Effector memory CD8-positive, alpha-beta T cell (primary cell): Measurements from ENCODE around the gene PACRG.

Experiments used
- ATAC-seq: fragments of 150-1000 bp; cut with Tn5 transposase; replicated peaks from 2 replicates; pipeline ENCODE4 v1.10.0; 2021; ENCODE audit warnings: mild to moderate bottlenecking, moderate library complexity
- DNase-seq, 3 experiments: peaks; one replicate each; pipeline ENCODE4 v3.0.0; 2021
- H3K27ac Mint-ChIP-seq, 2 donors: one replicate each; pipeline ENCODE4 v1.8.0; 2022; ENCODE audit warnings: mild to moderate bottlenecking in 2 of 2, mixed read lengths in 2 of 2, moderate library complexity in 2 of 2
- H3K27me3 Mint-ChIP-seq, 2 donors: one replicate each; pipeline ENCODE4 v1.8.0; 2022; ENCODE audit warnings: mixed read lengths in 2 of 2
- H3K36me3 Mint-ChIP-seq: one replicate; pipeline ENCODE4 v1.8.0; 2022; ENCODE audit warnings: mild to moderate bottlenecking, moderate library complexity, mixed read lengths; ENCODE audit not compliant: insufficient read depth
- H3K4me1 Mint-ChIP-seq, 2 donors: one replicate each; pipeline ENCODE4 v1.8.0; 2022; ENCODE audit warnings: low read depth in 2 of 2, mixed read lengths in 2 of 2
- H3K4me3 Mint-ChIP-seq, 2 donors: one replicate each; pipeline ENCODE4 v1.8.0; 2022; ENCODE audit warnings: mild to moderate bottlenecking in 2 of 2, mixed read lengths in 2 of 2, moderate library complexity in 2 of 2
- H3K9me3 Mint-ChIP-seq, 2 donors: one replicate each; pipeline ENCODE4 v1.8.0; 2022; ENCODE audit warnings: mixed read lengths in 2 of 2

PACRG gene

GRCh38 chr6:163149279-163149848, 421.6 kb downstream of the PACRG start:
- Mint-ChIP-seq H3K27me3 (peaks cover 15 to 39% of the 10 kb centered on the region in 2 donors), H3K36me3 (no peaks in the 10 kb centered on the region), H3K27ac (no peak overlapping the region), H3K4me1 (no peaks in the 10 kb centered on the region), H3K4me3 (no peak overlapping the region), H3K9me3 (no peaks in the 10 kb centered on the region)
- ATAC-seq (no peak), DNase-seq (no peak)

GRCh38 chr6:163151212-163151611, 423.4 kb downstream of the PACRG start:
- Mint-ChIP-seq H3K36me3 (no peaks in the 10 kb centered on the region), H3K27me3 (peaks cover 15 to 43% of the 10 kb centered on the region in 2 donors), H3K27ac (no peak overlapping the region), H3K4me1 (no peaks in the 10 kb centered on the region), H3K9me3 (no peaks in the 10 kb centered on the region), H3K4me3 (no peak overlapping the region)
- no peak for DNase-seq
- ATAC-seq = no peak

DNA sequence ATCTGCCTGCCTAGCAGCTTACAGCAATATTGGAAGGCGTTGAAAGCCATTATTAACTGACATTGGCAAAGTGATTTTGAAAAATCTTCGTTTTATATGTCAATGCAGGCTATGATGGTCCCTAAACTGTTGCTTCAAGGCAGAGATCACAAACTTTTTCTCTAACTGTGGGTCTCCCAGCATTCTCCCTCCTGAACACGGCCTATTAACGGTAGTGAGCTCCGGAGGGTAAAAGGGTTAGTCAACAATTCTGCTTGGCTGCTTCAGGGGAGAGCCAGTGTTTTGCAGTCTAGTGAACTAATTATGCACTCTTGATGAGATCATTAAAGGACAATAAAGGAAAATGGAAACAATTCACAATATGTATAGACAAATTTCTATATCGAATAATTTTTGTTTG, 424.9 kb downstream of the PACRG start:
- Mint-ChIP-seq H3K27me3 (peaks cover 21 to 57% of the 10 kb centered on the region in 2 donors), H3K4me1 (no peaks in the 10 kb centered on the region), H3K9me3 (no peaks in the 10 kb centered on the region), H3K4me3 (no peak overlapping the region), H3K36me3 (no peaks in the 10 kb centered on the region), H3K27ac (no peak overlapping the region)
- DNase-seq (no peak), ATAC-seq (no peak)

DNA sequence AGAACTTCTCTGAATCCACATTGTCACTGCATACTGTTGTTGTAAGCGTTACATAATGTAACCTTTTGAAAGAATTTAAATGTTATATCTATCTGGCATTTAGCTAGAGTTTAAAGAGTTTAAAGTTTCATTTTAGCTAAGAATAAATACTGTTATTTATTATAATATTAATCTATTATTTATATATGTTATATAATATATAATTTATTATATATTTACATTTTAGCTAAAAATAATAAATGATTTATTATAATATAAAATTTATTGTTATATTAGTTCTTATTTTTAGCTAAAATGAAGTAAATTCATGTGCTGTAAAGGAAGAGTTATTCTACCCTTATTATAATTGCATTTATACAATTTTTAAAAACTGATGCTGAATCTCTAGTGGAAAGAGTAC, 431.3 kb downstream of the PACRG start:
- Mint-ChIP-seq H3K36me3 (peaks cover 3% of the 10 kb centered on the region), H3K27me3 (peaks cover 13 to 52% of the 10 kb centered on the region in 2 donors), H3K9me3 (no peaks in the 10 kb centered on the region), H3K4me1 (no peaks in the 10 kb centered on the region), H3K4me3 (no peak overlapping the region), H3K27ac (no peak overlapping the region)
- DNase-seq (no peak), ATAC-seq (no peak)

DNA sequence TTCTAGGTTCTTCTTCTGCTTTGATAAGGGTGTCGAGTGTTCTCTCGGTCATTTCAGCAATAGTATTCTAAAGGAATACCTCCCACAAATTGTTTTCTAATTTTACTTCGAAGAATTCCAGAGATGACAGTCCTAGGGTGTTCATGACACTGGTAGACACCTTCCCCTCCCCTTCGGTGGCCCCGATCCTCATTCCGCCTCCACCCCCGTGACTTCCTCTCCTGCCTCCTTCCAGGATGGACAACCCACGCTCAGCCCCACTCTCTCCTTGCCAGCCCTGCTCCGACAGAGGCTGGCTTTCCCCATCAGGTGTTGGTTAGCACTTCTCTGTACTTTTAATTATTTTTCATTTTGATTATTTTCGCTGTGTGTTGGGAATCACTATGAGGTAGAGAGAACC, 431.9 kb downstream of the PACRG start:
- Mint-ChIP-seq H3K27ac (no peak overlapping the region), H3K36me3 (peaks cover 3% of the 10 kb centered on the region), H3K27me3 (peaks cover 17 to 58% of the 10 kb centered on the region in 2 donors), H3K4me1 (no peaks in the 10 kb centered on the region), H3K9me3 (no peaks in the 10 kb centered on the region), H3K4me3 (no peak overlapping the region)
- DNase-seq = no peak
- ATAC-seq = no peak

DNA sequence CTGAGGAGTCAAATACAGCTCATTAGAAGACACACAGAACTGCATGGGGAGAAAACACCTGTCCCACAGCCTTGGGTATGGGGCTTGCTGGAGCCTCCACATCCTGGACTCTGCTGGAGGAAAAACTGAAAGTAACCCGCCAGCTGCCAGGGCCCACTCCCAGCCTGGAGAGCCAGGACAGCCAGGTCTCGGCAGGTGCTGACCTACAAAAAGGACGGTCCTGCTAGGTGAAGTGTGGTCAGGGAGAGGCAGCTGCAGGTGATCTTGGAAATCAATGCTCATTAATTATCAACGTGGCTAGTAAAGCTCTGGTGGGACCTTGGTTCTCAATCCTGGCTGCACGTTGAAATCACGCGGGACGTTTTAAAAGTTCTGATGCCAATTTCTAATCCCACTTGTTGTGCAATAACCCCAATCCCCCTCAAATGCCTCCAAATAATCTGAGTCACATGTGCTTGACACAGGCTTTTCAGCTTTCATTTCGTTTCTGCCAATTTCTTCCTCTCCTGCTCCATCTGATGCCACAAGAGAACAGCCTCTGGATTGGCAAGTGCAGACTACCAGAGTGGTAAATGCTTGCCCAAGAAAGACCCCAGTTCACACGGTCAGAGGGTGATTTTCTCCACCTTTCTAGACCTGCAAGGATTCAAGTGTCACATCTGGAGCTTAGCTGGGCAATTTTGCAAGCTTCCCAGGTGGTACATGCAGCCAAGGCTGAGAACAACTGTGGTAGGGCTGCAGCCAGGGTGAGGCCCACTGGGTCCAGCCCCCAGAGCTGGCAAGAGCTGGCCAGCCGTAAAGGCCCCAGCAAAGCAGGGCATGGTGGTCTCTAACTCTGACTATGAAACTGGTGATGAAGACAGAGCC, 434.5 kb downstream of the PACRG start:
- Mint-ChIP-seq H3K36me3 (peaks cover 3% of the 10 kb centered on the region), H3K27ac (no peak overlapping the region), H3K9me3 (no peaks in the 10 kb centered on the region), H3K4me3 (no peak overlapping the region), H3K4me1 (no peaks in the 10 kb centered on the region), H3K27me3 (peaks cover 19 to 60% of the 10 kb centered on the region in 2 donors)
- DNase-seq (no peak), ATAC-seq (no peak)

- Mint-ChIP-seq H3K27ac (no peak overlapping the region), H3K4me1 (no peaks in the 10 kb centered on the region), H3K27me3 (peaks cover 16 to 56% of the 10 kb centered on the region in 2 donors), H3K36me3 (peaks cover 3% of the 10 kb centered on the region), H3K4me3 (no peak overlapping the region), H3K9me3 (no peaks in the 10 kb centered on the region)
- no peak for ATAC-seq
- no peak for DNase-seq
These were observed 435.1 kb downstream of the PACRG start for GRCh38 chr6:163162874-163163213.

GRCh38 chr6:163164175-163164900, 436.6 kb downstream of the PACRG start:
- ATAC-seq (no peak), DNase-seq (no peak)
- Mint-ChIP-seq H3K4me1 (no peaks in the 10 kb centered on the region), H3K9me3 (no peaks in the 10 kb centered on the region), H3K36me3 (peaks cover 3% of the 10 kb centered on the region), H3K27ac (no peak overlapping the region), H3K27me3 (peaks cover 21 to 63% of the 10 kb centered on the region in 2 donors), H3K4me3 (no peak overlapping the region)

DNA sequence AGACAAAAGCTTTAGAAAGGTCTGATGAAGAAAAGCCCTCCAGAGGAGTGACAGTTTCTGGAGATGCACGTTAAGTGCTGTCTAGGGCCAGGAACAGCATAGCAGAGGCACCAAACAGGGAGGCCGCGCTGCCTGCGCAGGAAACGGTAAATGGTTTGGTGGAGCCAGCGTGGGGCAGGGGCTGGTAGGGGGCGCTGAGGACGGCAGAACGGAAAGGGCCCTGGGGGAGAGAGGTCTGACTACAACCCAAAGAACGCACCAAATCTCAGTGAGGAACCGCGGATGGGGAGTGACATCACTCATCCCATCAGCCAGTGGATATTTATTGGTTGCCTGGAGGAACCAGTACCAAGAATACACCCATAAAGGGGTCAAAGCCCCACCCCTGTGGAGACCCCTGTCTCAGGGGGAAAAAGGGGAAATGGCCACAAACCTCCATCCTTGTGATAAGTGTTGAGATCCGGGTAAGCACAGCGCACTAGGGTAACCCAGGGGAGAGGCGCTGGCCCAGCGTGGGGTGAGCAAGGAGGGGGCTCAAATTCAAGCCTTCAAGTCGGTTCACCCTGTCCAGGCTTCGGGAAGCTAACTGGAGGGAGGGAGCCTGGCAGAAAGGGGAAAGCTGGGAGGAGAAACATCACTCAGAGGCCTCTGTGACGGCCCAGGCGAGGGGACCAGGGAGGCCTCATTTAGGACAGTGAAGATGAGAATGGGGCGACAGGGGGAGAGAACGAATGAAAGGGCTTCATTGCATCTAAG, 437.6 kb downstream of the PACRG start:
- no peaks in the 10 kb centered on the region for H3K36me3 Mint-ChIP-seq
- H3K4me3 Mint-ChIP-seq = no peak overlapping the region
- peaks cover 22 to 57% of the 10 kb centered on the region in 2 donors for H3K27me3 Mint-ChIP-seq
- no peak for DNase-seq
- no peak for ATAC-seq
- H3K4me1 Mint-ChIP-seq = no peaks in the 10 kb centered on the region
- H3K9me3 Mint-ChIP-seq = no peaks in the 10 kb centered on the region
- H3K27ac Mint-ChIP-seq = no peak overlapping the region

DNA sequence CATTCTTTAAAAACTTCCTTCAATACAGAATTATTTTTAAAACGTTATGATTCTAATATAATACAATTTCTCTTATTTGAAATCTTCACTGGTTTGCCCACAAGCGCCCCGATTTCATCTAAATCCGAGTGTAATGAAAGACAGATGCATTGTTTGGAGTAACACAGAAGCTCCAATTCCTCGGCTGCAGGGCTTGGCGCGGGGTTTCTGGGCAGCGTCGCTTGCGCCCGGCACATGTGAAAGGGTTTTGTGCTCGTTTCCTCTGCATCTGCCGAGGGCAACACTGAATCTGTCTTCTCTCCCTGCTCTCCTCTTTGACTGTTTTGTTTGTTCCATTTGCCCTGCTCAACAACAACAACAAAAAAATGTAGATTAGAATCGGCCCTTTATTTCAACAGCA, 438.1 kb downstream of the PACRG start:
- Mint-ChIP-seq H3K9me3 (no peaks in the 10 kb centered on the region), H3K27ac (no peak overlapping the region), H3K36me3 (no peaks in the 10 kb centered on the region), H3K27me3 (peaks cover 19 to 52% of the 10 kb centered on the region in 2 donors), H3K4me1 (no peaks in the 10 kb centered on the region), H3K4me3 (no peak overlapping the region)
- DNase-seq (no peak), ATAC-seq (no peak)

GRCh38 chr6:163166507-163166906, 438.7 kb downstream of the PACRG start:
- Mint-ChIP-seq H3K27ac (no peak overlapping the region), H3K9me3 (no peaks in the 10 kb centered on the region), H3K27me3 (peaks cover 16 to 47% of the 10 kb centered on the region in 2 donors), H3K4me1 (no peaks in the 10 kb centered on the region), H3K36me3 (no peaks in the 10 kb centered on the region), H3K4me3 (no peak overlapping the region)
- ATAC-seq (no peak), DNase-seq (no peak)

DNA sequence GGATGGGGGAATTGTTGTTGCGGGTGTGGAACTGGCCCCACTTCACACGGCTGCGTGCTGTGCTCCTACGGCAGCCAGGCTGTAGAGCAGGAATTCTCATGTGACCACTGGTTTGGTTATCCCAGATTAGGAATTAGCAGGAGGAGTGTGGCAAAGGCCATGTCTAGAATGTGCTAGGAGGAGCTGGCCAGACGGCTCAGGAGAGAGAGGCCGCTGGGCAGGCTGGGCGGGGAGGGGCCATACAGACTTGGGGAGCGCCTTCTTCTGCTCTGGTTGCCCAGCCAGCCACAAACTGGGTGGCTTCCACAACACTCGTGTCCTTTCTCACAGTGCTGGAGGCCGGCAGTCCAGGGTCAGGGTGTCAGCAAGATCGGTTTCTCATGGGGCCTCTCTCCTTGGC, 441.7 kb downstream of the PACRG start:
- Mint-ChIP-seq H3K9me3 (no peaks in the 10 kb centered on the region), H3K4me1 (no peaks in the 10 kb centered on the region), H3K36me3 (no peaks in the 10 kb centered on the region), H3K4me3 (no peak overlapping the region), H3K27me3 (peaks cover 11 to 27% of the 10 kb centered on the region in 2 donors), H3K27ac (no peak overlapping the region)
- DNase-seq (no peak), ATAC-seq (no peak)

DNA sequence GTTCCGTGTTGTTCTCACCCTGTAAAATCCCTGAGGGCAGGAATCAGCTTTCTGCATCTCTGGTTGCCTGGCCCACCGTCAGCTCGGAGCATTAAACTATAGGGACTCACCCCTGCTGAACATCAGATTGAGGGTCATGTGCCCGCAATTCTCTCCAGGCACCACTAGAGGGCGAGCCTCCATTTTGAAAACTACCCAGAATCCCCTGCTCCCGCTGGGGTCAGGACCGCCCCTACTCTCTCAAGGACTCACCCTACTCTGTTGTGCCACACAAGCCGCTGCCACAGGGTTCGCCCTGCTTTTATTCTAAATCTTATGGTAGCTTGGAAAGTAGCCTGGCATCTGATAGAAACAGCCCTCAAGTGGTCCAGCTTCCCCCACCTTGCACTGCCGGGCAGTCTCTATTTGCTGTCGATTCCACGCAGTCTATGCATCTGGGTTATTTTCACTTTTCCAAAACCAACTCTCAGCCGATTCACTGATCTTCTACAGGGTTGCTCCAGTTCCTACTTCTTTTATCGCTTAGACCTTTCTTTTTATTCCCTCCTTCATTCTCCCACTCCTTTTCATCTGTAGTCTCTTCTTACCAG, 442.6 kb downstream of the PACRG start:
- no peaks in the 10 kb centered on the region for H3K9me3 Mint-ChIP-seq
- no peak for ATAC-seq
- H3K4me1 Mint-ChIP-seq = no peaks in the 10 kb centered on the region
- H3K27ac Mint-ChIP-seq = no peak overlapping the region
- no peak for DNase-seq
- no peaks in the 10 kb centered on the region for H3K36me3 Mint-ChIP-seq
- peaks cover 5 to 27% of the 10 kb centered on the region in 2 donors for H3K27me3 Mint-ChIP-seq
- H3K4me3 Mint-ChIP-seq = no peak overlapping the region
